ENCODE data around the gene LRGUK.
A peak's percentile ranks its signal among the peaks of the same experiment; 100 is the strongest.

The LRGUK gene

GRCh38 chr7:134308548-134308947 is 181.4 kb downstream of the LRGUK start:
- TF ChIP-seq, protein P1, sequence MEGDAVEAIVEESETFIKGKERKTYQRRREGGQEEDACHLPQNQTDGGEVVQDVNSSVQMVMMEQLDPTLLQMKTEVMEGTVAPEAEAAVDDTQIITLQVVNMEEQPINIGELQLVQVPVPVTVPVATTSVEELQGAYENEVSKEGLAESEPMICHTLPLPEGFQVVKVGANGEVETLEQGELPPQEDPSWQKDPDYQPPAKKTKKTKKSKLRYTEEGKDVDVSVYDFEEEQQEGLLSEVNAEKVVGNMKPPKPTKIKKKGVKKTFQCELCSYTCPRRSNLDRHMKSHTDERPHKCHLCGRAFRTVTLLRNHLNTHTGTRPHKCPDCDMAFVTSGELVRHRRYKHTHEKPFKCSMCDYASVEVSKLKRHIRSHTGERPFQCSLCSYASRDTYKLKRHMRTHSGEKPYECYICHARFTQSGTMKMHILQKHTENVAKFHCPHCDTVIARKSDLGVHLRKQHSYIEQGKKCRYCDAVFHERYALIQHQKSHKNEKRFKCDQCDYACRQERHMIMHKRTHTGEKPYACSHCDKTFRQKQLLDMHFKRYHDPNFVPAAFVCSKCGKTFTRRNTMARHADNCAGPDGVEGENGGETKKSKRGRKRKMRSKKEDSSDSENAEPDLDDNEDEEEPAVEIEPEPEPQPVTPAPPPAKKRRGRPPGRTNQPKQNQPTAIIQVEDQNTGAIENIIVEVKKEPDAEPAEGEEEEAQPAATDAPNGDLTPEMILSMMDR (conservative IDR thresholded peaks at IDR 0.05): no peak

GRCh38 chr7:134311807-134312206 is 184.7 kb downstream of the LRGUK start:
- TF ChIP-seq, protein P1 (conservative IDR thresholded peaks at IDR 0.05): no peak

More at GRCh38 chr7:134308548-134308947, 181.4 kb downstream of the LRGUK start:
- no peak overlapping the region; the same call in 1 of the 2 replicates for H3K27ac ChIP-seq

DNA sequence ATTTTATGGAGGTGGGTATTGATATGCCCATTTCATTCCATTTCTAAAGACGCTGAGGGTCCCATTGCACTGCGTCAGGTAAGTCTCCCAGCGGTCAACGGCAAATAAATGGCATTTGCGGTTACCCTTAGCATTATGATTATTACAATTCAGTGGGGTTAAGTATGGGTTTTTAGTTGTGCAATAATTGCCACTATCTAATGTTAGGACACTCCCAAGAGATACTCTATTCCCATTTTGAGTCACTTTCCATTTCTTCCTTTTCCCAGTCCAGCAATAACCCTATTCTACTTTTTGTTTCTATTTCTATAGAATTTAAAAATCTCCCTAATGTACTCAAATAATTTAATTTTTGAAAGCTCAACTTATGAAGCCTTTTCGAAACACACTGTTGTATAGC is 185.6 kb downstream of the LRGUK start:
- TF ChIP-seq, protein P1 (conservative IDR thresholded peaks at IDR 0.05): no peak
- H3K27ac ChIP-seq: no peak overlapping the region

More at GRCh38 chr7:134311807-134312206, 184.7 kb downstream of the LRGUK start:
- no peak overlapping the region for H3K27ac ChIP-seq

DNA sequence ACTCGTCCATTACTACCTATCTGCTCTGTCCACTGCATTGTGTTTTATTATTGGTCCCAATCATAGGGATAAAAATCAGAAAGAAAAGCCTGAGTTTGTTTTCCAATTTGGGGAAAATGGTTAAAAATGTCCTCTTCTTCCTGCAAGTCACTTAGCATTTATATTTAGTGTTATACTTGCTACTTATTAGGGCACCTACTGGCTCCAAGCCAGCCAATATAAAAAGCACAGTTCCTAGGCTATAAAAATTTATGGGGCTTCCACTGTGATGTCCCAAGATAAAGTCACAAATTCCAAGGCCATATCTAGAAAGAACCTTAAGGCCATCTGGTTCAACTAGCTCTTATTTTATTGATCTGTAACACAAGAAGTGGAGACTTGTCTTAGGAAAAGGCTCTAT is 186.4 kb downstream of the LRGUK start:
- peak overlapping the region; percentile 26; the same call in 1 of the 2 replicates for H3K27ac ChIP-seq
- TF ChIP-seq, protein P1 (conservative IDR thresholded peaks at IDR 0.05): no peak
